Heart left ventricle (tissue), 16 donors: ENCODE data around the gene IKBIP. TPM values are rescaled to one million over a fixed set of nuclear protein-coding genes. Genes with fewer than 3 reads are reported as not detected.

ENCODE experiments used
- ATAC-seq, 4 donors: fragments of 200-7000 bp; cut with Tn5 transposase; one replicate each; pipeline ENCODE4 v1.9.1; 2020 to 2022; ENCODE audit warnings: moderate library complexity in 4 of 4, mild to moderate bottlenecking in 3 of 4, moderate number of reproducible peaks in 1 of 4
- DNase-seq, 5 donors: peaks; one replicate each; pipeline ENCODE4 v3.0.0-alpha.2; 2020
- H3K27ac ChIP-seq, 12 donors: fragments of 200-600 bp; sonication (generic) in 4 of 12; one replicate each; pipeline versions ENCODE4 v1.5.0 to v1.8.0; 2016 to 2022; ENCODE audit warnings: mild to moderate bottlenecking in 2 of 12
- H3K27me3 ChIP-seq, 9 donors: fragments of 200-600 bp; sonication (generic) in 2 of 9; one replicate each; pipeline versions ENCODE4 v1.5.1 to v1.8.0; 2016 to 2022; ENCODE audit warnings: mild to moderate bottlenecking in 3 of 9
- H3K36me3 ChIP-seq, 9 donors: fragments of 200-600 bp; sonication (generic) in 2 of 9; one replicate each; pipeline versions ENCODE4 v1.5.0 to v1.8.0; 2018 to 2022; ENCODE audit warnings: mild to moderate bottlenecking in 2 of 9
- H3K4me1 ChIP-seq, 12 donors: fragments of 200-600 bp; sonication (generic) in 4 of 12; one replicate each; pipeline versions ENCODE4 v1.5.0 to v1.8.0; 2016 to 2022; ENCODE audit warnings: mild to moderate bottlenecking in 3 of 12
- H3K4me3 ChIP-seq, 12 donors: fragments of 200-600 bp; sonication (generic) in 4 of 12; one replicate each; pipeline versions ENCODE4 v1.5.0 to v1.8.0; 2017 to 2022; ENCODE audit warnings: mild to moderate bottlenecking in 9 of 12, moderate library complexity in 4 of 12
- H3K9me3 ChIP-seq, 12 donors: fragments of 200-600 bp; sonication (generic) in 4 of 12; one replicate each; pipeline versions ENCODE4 v1.5.0 to v1.8.0; 2016 to 2022; ENCODE audit warnings: mild to moderate bottlenecking in 1 of 12
- CTCF ChIP-seq, 12 donors: fragments of 200-600 bp; sonication (generic) in 4 of 12; IDR thresholded peaks; one replicate each; pipeline versions ENCODE4 v1.5.0 to v1.8.0; 2018 to 2022; ENCODE audit warnings: antibody characterized with exemption in 12 of 12, mild to moderate bottlenecking in 5 of 12
- POLR2A ChIP-seq, 2 donors: fragments of 450-650 bp; IDR thresholded peaks; one replicate each; pipeline ENCODE4 v1.6.1; 2017; ENCODE audit warnings: antibody characterized with exemption in 2 of 2, mild to moderate bottlenecking in 2 of 2, moderate library complexity in 2 of 2
- WGBS, 4 donors: extraction: QIAGEN DNeasy Blood & Tissue Kit in 2 of 4; methylation state at CpG; one replicate each; pipeline versions ENCODE4 v1.1.5 to v1.1.7; 2013 to 2018; 5-methylcytosine and 5-hydroxymethylcytosine counted together
- intact Hi-C, 10 donors: fragments of 100-400 bp; cut with DNase I; formaldehyde crosslinking; loops; one replicate each; pipeline versions ENCODE4 v1.11.1 to v1.14.2; 2022
- polyA plus RNA-seq, 2 donors: library from polyadenylated mRNA; stranded (reverse); fragments of 200-250 nt; gene quantifications; one replicate each; pipeline ENCODE4 v1.2.3, GENCODE V29; 2013
- total RNA-seq, 9 donors: library from RNA; depleted of rRNA in 2 of 9; stranded (reverse); fragments of >200 nt in 2 of 9; fragmentation: NEBNext Ultra II Directional in 3 of 9; extraction: Animal tissue kit (Norgen Biotek cat#: 25700) in 3 of 9; gene quantifications; one replicate each; pipeline versions ENCODE4 v1.1.0 to v1.2.4, GENCODE V29; 2016 to 2023
- donor health status: ischemic (EF 13 %, LVEDD 7.1; RV severe dilation, severe dysfunction).
- donor health status: healthy with polysubstance abuse.
- donor health status: DM: no; HTN: yes; CAD: no.
- donor health status: DM: no; HTN: no; CAD: no.
- donor health status: ischemic (EF 25% LVEDD 6.9; RV normal size, moderate dysfunction).
- donor health status: ischemic (EF 25% LVEDD 5.7; RV mildly dilated, moderate dysfunction).
- donor health status: healthy.
- donor health status: DM: yes; HTN: yes; CAD: no.
- donor health status: ischemic (EF 35%, LVEDD 5.7; RV mildly dilated, moderate dysfunction).
- donor health status: nonischemic (EF 11% LVEDD 7.7; RV severe dilation, severe dysfunction).
- donor health status: DM: yes; HTN: yes; CAD: no.
- donor health status: PGD.
- donor health status: ischemic (EF 29% LVEDD 5.4; RV normal size, mild dysfunction).
- donor health status: nonischemic (EF 23%, LVEDD 6.1; RV moderate dilation, normal function).

The IKBIP gene
- total and polyA plus RNA-seq, 11 donors = 3.6 to 16.5 (median 5.2) TPM

- DNase-seq = peak; percentile 97 to 99 (median 98)
- peak; percentile 99 for ATAC-seq
- peak; percentile 81 to 99 for TF ChIP-seq POLR2A (IDR thresholded peaks at IDR 0.05)
- no peak for TF ChIP-seq CTCF (IDR thresholded peaks at IDR 0.05)
- Histone ChIP-seq H3K27me3 (no peaks in the 10 kb centered on the region), H3K4me3 (peak within 1 kb of the TSS; percentile 58 to 98 (median 90)), H3K9me3 (no peaks in the 10 kb centered on the region), H3K4me1 (peaks cover 0 to 36% (median 23%) of the 10 kb centered on the region in 12 donors), H3K36me3 (peaks cover 0 to 33% (median 31%) of the 10 kb centered on the region in 9 donors), H3K27ac (peak within 1 kb of the TSS; percentile 97 to 100 (median 99))
- 0% methylated on average over 55 to 67 of the region's 67 CpGs for WGBS, 4 donors
- intact Hi-C loops = loop anchor here in 9 of 10 donors (1.0 to 10.0 kb wide), 7 partner anchors 51 to 91 kb away; partner anchors contain the start of genes APAF1 (in 8 of the 9), IKBIP (in 6 of the 9) and TMPO (in 1 of the 9)
These were observed 51.1 kb downstream of the IKBIP start, which contains the start of gene SLC25A3 for GRCh38 chr12:98593351-98594049. SLC25A3 (plus strand) TSS chr12:98593686; CDS start chr12:98593979, 293 bp downstream.

- H3K36me3 ChIP-seq = peaks cover 0 to 27% (median 25%) of the 10 kb centered on the region in 9 donors
- no peak for ATAC-seq
- TF ChIP-seq CTCF (IDR thresholded peaks at IDR 0.05) = no peak
- no peak for TF ChIP-seq POLR2A (IDR thresholded peaks at IDR 0.05)
- no peaks in the 10 kb centered on the region for H3K27me3 ChIP-seq
- intact Hi-C loops = loop anchor here in 8 of 10 donors (1.0 to 10.0 kb wide), 7 partner anchors 52 to 91 kb away; partner anchors contain the start of genes APAF1 (in 7 of the 8), IKBIP (in 5 of the 8) and TMPO (in 1 of the 8)
- H3K9me3 ChIP-seq = no peaks in the 10 kb centered on the region
- peak overlapping the region; percentile 58 to 98 (median 90) for H3K4me3 ChIP-seq
- H3K27ac ChIP-seq = peak overlapping the region; percentile 86 to 100 (median 99)
- 26 to 36% (median 32%) methylated on average over 9 of the region's 9 CpGs for WGBS, 4 donors
- peaks cover 0 to 34% (median 23%) of the 10 kb centered on the region in 12 donors for H3K4me1 ChIP-seq
- no peak for DNase-seq
These were observed 51.7 kb downstream of the IKBIP start for GRCh38 chr12:98592825-98593322.

DNA sequence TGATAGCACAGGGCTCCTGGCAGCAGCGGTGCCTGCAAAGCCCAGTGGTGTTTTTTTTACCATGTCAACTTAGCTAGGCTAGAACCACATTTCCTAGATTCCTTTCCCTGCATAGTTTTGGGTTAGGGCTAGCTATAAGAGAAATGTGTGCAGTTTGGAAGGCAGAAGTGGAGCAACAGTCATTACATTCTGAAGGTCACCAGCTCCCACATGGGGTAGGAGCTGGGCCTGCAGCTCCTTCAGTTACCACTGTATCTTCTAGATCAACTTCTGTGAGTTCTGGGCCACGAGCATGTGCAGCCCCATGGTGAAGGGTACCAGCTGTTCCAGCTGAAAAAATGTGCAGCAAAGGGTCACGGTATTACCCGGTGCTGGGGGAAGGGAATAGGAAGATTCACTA, 53.4 kb downstream of the IKBIP start:
- intact Hi-C loops = loop anchor here in 6 of 10 donors (5.0 to 10.0 kb wide), 5 partner anchors 54 to 89 kb away; partner anchors contain the start of genes APAF1 (in 3 of the 6), IKBIP (in 2 of the 6) and TMPO (in 1 of the 6)

More for the DNA sequence above, 53.4 kb downstream of the IKBIP start:
- Histone ChIP-seq H3K27ac (no peak overlapping the region), H3K9me3 (no peaks in the 10 kb centered on the region), H3K36me3 (peaks cover 0 to 10% (median 9%) of the 10 kb centered on the region in 9 donors), H3K4me3 (no peak overlapping the region), H3K27me3 (no peaks in the 10 kb centered on the region), H3K4me1 (peaks cover 0 to 18% (median 14%) of the 10 kb centered on the region in 12 donors)
- ATAC-seq (no peak), DNase-seq (no peak)
- TF ChIP-seq CTCF (IDR thresholded peaks at IDR 0.05) (no peak), POLR2A (IDR thresholded peaks at IDR 0.05) (no peak)
- WGBS, 4 donors = 71 to 80% (median 75%) methylated on average over 4 of the region's 4 CpGs
